Ecto neural progenitor cell (in vitro differentiated cells): ENCODE measurements around the gene KBTBD6.
A peak's percentile ranks its signal among the peaks of the same experiment; 100 is the strongest.
"Not testable (repeated sequence)": the region's sequence is repeated elsewhere in the genome, so short reads cannot be mapped to it uniquely, and the experiment has no call there.

ENCODE experiments used
- DNase-seq: peaks from one replicate; pipeline ENCODE4 v3.0.0-alpha.2; 2018; ENCODE audit warnings: low spot score

The KBTBD6 gene, protein sequence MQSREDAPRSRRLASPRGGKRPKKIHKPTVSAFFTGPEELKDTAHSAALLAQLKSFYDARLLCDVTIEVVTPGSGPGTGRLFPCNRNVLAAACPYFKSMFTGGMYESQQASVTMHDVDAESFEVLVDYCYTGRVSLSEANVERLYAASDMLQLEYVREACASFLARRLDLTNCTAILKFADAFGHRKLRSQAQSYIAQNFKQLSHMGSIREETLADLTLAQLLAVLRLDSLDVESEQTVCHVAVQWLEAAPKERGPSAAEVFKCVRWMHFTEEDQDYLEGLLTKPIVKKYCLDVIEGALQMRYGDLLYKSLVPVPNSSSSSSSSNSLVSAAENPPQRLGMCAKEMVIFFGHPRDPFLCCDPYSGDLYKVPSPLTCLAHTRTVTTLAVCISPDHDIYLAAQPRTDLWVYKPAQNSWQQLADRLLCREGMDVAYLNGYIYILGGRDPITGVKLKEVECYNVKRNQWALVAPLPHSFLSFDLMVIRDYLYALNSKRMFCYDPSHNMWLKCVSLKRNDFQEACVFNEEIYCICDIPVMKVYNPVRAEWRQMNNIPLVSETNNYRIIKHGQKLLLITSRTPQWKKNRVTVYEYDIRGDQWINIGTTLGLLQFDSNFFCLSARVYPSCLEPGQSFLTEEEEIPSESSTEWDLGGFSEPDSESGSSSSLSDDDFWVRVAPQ

DNA sequence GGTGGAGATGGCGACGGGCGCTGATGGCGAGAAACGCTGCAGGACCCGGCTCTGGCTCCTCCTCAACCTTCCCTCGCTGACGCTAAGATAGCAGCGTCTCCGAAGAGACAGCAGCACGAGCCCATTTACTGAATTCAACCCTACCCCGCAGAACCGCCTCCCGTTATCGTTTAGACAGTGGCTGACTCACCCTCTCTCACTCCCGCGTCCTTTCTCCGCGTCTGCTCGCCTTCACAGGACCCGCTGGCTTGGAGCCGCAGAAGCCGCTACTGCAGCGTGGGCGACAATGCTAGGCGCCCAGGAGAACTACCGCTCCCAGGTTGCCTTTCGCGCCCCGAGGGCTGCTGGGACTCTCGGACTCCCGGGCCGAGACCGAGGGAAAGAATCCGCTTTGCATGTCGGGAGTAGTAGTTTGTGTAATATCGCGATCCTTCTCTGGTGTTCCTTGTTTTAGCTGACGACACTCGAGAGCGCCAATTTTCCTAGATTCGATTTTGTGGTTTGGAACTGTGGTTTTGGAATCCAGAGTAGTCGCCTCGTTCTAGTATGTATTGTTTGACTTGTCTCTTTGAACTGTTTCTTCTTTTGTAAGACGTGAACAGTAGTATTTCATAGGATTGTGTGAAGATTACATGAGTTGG, at the start of gene KBTBD6:
Gene KBTBD6 (minus strand): TSS at position 291 of the 641 bp plus-strand sequence. CDS start 291 bp downstream, outside the sequence.
- DNase-seq = peak; percentile 96

DNA sequence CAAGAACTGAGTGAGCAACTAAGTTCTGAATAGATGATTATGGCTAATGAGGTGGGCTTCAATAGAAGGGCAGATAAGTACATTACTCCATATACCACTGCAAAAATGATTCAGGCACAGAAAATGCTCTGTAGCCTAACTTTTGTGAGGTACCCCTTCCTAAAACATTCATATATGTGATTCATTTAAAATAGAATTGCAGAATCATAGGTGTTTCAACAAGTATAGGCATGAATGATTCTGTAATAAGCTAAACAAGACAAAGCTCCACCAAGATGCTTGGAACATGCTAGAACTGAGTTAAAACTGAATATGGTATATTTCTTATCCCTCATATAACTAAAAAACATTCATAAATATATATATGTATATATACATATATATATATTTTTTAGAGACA, 49.6 kb upstream of the KBTBD6 start:
- DNase-seq = no peak

DNA sequence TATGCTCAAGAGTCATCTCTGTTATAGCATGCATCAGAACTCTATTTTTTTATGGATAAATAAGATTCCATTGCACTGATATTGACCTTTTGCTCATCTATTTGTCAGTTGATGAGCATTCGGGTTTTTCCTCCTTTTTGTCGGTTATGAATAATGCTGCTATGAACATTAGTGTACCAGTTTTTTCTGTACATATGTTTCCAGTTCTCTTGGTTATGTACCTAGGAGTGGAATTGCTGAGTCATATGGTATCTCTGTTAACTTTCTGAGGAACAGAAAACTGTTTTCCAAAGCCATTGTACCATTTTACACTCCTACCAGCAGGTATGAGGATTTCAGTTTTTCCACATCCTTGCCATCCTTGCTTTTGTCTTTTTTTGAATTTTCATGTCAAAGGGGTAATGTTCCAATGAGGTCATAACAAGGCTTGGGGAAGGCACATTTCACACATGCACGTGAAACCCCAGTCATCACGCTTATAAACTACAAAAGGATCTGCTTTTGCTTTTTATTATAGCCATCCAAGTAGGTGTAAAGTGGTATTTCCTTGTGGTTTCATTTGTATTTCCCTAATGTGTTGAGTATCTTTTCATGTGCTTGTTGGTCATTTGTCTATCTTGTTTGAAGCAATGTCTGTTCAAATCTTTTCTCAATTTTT, 47.1 kb upstream of the KBTBD6 start:
- no peak for DNase-seq

DNA sequence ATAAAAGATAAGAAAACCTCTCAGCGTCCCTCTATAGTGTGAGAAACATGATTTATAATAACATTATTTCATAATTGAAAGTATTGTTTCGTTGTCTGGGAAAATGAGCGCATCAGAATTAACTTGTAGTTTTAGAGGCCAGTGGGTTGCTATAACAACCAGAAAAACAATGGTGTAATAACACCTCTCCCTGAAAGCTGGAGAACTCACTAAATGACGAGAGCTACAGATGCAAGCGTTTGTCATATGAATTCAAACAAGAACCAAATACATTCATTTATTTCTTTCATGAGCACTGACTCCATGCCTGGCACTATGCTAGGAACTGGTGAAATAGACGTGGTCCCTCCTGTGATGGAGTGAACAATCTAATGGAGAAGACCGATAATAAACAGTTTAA, 45.4 kb upstream of the KBTBD6 start:
- no peak for DNase-seq

DNA sequence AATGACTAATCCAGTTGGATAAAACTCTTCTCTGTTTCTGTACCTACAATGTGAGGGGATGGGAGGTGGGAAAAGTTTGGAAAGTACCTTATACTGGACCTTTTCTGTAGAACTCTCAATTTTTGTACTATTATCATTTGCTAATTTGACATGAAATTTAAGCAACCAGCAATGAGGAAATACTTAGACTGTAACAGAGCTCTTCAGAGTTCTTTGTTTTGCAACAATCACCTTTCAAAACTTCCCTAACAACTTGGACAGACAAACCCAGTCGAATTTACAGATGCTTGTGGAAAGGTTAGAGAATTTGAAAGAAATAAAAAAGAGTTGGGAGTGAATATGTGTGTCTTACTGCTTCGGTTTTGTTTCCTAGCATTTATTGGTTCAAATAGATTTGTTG, 45.0 kb upstream of the KBTBD6 start:
- DNase-seq = no peak

DNA sequence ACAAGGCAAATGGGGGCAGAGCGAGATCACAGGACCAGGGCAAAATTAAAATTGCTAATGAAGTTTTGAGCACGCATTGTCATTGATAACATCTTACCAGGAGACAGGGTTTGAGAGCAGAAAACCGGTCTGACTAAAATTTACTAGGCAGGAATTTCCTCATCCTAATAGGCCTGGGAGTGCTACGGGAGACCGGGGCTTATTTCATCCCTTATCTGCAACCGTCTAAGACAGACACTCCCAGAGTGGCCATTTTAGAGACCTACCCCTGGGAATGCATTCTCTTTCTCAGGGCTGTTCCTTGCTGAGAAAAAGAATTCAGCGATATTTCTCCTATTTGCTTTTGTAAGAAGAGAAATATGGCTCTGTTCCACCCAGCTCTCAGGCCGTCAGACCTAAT, 43.0 kb upstream of the KBTBD6 start:
- not testable (repeated sequence) for DNase-seq

DNA sequence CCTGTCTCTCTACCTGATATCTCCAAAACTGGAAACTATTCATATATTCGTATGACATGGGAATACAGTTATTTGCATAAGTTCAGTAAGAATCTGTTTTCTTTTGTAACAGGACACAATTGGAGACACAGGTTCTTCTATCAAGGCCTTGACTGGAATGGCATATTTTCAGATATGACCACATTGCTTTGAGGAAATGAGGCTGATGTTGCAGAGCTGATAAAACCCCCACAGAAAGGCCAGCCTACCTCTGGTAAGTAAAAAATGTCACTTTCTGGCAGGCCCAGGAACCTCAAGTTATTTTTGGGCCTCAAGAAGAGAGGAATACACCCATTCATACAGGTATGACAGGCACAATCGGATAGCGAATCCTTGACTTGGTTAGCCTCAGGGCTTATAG, 29.5 kb upstream of the KBTBD6 start:
- DNase-seq = no peak

DNA sequence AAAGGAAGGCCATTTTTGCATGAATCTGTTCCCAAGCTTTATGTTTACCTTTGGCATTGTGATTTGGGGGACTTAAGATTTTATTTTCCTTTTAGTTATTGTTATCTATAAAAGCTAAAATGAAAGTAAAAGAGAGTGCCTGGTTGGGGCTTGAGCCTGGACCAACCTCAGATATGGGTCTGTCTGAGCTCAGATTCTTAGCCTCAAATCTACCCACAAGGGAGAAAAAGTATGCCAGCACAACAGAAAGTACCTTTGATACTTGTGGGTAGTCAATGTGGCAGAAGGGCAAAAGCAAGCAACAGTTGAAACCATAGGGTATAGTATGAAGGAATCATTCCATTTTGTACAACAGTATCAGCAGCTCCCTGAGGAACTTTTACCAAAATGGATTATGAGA, 26.6 kb upstream of the KBTBD6 start:
- no peak for DNase-seq

DNA sequence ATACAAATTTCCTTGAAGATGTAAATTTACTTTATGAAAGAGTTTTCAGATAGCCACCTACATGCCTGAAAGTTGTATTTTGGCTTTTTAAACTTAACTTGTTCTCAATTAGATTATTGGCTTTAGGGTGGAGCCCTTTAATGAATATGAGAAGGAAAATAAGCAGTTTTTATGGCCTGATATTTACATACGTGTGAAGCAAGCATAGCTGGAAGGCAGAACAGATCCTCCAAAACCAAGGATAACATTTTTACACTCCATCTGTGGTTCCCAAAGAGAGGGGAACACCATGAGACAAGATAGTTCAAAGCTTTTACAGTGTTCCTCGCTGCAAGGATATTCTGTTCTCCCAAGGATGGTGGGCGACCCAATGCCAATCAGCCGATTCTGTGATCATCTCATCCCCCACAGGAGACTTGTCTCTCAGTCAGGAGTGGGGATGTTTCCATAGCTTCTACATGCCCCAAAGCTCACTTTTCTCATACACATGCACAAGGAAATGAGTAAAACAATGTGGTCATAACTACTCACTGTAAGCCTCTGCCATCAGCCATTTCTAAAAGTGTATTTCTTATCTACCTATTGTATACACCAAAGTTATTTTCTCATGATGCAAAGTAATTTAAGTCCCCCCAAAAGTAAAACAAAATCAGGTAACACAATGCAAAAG, 24.6 kb upstream of the KBTBD6 start:
- no peak for DNase-seq

DNA sequence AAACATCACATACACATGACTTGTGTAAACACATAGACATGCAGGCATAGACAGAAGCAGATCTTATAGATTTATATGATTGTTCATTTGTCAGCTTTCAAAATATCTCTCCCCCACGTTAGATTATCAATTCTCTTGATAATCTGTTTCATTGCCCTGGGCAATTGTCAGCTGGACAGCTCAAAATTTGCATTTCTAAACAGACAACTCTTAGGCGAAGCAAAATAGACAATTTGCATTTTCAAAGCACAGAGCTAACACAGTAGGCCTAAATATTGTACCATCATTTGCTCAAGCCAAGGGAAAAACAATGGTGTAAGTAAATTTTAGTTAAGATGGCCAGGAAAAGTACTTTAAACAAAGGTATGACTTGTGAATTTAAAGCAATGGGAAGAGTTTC, 24.0 kb upstream of the KBTBD6 start:
- DNase-seq = no peak

DNA sequence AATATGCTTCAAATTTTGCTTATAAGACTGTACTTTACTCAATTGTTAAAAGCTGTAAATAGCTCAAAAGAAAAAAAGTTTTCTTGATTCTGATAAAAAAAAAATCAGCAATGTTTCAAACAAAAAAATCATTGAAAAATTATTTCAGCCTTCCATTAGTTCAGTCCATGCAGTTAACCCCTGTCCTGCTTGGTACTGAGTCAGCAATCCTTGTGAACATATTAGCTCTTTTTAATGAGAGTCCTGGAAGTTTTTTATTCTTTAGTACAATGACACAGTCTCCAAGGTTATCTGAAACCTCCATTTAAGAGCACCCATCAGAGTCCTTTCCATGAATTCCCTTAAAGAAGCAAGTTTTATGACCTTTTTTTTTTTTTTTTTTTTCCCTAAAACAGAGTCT, 21.4 kb upstream of the KBTBD6 start:
- DNase-seq = no peak

DNA sequence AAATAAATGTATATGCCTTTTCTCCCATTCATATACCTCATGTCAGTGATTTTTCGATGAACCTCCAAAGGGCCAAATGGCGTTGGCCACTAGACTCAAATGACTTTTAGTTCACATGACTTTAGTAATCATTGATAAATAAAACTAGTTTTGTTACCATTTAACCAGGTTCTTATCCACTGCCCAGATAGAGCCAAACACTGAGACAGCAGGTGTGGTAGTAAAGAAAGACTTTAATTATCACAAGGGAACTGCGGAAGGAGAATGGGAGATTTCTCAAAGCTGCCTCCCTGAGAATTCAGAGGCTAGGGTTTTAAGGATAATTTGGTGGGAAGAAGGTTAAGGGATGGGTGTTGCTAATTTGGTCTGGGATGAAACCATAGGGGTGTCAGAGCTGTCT, 19.4 kb upstream of the KBTBD6 start:
- DNase-seq = no peak

DNA sequence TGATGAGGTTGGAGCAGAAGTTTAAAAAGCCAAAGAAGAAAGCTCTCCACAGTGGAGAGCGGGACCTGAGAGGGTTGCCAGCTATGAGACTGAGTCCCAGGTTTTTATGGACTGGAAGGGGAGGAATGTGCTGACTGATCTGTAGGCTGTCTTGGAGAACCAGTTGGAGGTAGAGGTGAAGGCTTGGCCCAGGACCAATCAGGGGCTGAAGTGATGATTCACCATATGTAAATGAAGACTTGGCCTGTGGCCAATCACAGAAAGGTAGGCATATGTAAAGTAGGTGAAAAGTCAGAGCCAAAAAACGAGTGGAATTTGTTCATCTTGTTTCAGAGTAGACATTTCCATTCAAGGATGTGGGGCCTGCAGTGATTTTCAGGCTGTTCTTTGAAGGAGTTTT, 17.5 kb upstream of the KBTBD6 start:
- no peak for DNase-seq

DNA sequence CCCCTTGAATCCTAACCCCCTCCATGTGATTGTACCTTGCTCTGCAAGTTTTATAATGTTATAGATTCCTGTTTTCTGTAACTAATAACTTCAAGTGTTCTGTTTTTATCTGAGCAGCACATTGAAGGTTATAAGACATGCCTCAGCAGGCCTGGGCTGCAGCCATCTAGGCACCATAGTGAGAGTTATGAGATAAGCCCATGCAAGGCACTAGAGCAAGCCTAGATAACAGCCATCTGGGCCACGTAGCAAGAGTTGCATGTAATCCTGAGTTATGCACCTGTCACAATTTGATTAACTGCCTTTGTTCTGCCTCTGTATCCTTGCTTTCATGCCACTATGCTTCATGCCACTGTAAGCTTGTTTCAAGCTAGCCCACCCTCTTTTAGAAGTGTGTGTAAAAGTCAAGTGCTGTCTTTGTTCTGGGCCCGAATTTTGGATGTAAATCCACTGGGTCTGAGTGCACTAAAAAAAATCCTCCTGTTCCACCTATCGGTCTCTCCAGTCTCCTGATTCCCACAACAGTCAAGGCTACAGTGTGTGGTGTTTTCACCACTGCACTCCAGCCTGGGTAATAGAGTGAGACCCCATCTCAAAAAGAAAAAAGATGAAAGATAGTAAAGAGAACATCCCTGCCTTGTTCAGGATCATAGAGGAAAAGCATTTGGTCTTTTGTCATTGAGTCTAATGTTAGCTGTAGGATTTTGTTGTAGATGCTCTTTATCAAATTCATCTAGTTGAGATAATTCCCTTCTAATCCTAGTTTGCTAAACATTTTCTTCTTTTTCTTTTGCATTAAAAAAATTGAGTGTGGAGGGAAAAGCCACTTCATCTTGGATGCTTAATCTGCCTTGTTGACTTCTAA, 16.0 kb upstream of the KBTBD6 start:
- no peak for DNase-seq

DNA sequence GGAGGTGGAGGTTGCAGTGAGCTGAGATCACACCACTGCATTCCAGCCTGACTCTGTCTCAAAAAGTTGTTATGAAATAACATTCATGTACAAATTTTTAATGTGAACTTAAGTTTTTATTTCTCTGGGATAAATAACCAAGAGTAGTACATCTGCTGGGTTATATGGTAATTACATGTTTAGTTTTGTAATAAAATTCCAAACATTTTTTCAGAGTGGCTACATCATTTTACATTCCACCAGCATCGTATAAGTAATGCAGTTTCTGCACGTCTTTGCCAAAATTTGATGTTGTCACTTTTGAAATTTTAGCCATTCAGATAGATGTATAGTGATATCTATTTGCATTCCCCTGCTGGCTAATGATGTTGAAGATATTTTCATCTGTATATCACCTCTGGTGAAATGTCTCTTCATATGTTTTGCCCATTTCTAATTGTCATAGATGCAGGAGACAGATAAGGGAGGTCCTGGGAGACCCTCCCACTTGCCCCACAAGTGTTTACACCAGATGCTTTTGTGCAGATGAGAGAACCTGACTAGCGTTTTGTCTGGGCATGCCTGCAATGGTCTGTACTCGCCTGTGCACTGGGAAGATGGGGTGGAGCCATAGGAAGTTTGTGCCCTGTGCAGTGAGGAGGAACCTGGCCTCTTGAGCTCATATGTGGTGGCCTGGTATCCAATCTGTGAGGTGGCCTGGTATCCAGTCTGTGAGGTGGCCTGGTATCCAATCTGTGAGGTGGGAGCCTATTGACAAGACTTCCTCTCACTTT, 12.7 kb upstream of the KBTBD6 start:
- no peak for DNase-seq

DNA sequence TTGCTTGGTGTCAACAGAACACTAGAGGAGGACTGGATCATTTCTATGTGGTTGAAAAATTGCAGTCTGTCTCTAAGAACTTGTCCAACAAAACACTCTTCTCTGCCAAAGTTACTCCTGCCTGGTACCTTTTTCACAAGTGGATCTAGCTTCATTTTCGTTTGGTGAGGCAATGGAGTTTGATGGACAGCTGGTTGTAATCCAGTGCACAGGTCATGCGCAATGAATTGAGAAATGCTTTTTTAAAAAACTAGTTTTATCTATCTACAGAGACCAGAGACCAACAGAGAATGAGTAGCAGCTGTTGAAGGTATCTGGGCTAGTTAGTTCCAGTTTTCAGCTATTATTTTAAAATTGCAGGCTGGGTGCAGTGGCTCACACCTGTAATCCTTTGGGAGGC, 12.0 kb upstream of the KBTBD6 start:
- no peak for DNase-seq

DNA sequence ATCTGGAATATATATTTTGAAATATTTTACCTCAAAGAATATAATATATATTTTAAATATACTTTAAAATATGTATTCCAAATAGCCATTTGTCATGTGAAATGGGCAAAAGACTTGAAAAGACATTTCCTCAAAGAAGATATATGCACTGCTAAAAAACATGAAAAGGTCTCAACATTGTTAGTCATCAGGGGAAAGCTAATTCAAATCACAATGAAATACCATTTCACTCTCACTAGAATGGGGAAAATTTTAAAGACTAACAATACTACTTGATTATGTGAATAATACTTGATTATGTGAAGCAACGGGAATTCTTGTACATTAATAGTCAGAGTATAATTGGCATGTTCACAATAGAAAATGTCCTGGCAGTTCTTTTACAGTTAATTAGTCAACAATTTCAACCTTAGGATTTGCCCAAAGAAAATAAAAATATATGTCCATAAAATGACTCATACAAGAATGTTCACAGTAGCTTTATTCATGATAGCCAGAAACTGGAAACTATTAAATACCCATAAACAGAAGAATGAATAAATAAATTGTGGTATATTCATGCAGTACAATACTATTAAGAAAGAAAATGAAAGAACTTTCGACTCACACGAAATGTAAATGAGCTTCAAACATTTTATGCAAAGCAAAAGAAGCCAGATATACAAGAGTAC, 6.8 kb upstream of the KBTBD6 start:
- DNase-seq = no peak

DNA sequence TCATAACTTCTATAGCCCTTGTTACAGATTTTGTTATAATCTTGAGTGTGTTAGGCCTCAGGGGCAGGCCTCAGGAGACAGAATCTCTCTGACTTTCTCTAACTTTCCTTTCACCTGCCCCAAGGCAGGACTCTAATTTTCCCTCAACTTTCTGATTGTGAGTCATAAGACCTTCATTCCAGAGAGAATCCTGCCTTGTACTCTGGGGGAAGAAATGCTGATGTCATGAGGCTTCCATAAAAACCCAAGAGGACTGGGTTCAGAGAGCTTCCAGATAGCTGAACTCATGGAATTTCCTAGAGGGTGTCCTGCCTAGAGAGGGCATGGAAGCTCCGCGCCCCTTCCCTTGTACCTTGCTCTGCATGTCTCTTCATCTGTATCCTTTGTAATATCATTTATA, 5.3 kb upstream of the KBTBD6 start:
- DNase-seq = no peak

DNA sequence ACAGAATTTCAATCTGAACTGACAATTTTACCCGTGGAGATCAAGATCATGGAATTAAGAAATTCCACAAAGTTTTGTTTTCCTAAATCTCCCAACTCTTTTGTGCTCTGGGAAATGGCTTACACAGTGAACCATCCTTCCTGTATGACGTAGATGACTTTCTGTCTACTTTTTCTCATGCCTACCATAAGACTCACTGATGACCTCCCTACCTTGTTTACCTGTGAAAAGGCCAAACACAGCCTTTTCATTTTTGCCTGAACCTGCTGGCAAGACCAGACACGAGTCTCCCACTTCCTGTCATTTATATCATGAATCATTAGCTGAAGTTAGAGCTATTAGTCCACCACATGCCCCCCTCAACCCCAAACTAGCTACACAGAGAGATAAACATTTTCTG, 4.6 kb upstream of the KBTBD6 start:
- no peak for DNase-seq
